ENCODE data around the gene ADARB1.
"Not testable (repeated sequence)": the region's sequence is repeated elsewhere in the genome, so short reads cannot be mapped to it uniquely, and the experiment has no call there.

Gene ADARB1

GRCh38 chr21:45129189-45129923, 55.0 kb downstream of the ADARB1 start:
- TF ChIP-seq LEF1 (IDR thresholded peaks at IDR 0.05; ENCODE audit: borderline replicate concordance) (no peak), ZNF384 (IDR thresholded peaks at IDR 0.05) (no peak), BHLHE40 (IDR thresholded peaks at IDR 0.05; ENCODE audit: borderline replicate concordance) (no peak), FOXK2 (IDR thresholded peaks at IDR 0.05) (no peak), HDGF (IDR thresholded peaks at IDR 0.05; ENCODE audit: borderline replicate concordance) (no peak), ELF4 (IDR thresholded peaks at IDR 0.05) (no peak), SP1 (IDR thresholded peaks at IDR 0.05) (no peak)
- ChIA-PET POLR2A (interaction anchor here (0.9 to 1.2 kb wide), 3 partner anchors 10 to 50 kb away, joined by 3 read pairs; no protein-coding TSS in a partner anchor), CTCF (interaction anchor here (0.6 to 4.4 kb wide), 9 partner anchors 8 to 237 kb away, joined by 3 to 35 read pairs (median 11); no protein-coding TSS in a partner anchor)
- DNase-seq (ENCODE audit: extremely low spot score): no peak

- ChIA-PET CTCF (interaction anchor here (1.0 to 4.4 kb wide), 5 partner anchors 7 to 238 kb away, joined by 3 to 35 read pairs (median 9); no protein-coding TSS in a partner anchor), POLR2A (interaction anchor here (1.0 kb wide), 1 partner anchor 329 kb away, joined by 3 read pairs; the partner anchor contains the start of gene UBE2G2)
- DNase-seq (ENCODE audit: extremely low spot score): no peak
- TF ChIP-seq TARDBP (IDR thresholded peaks at IDR 0.05) (no peak), BHLHE40 (IDR thresholded peaks at IDR 0.05; ENCODE audit: borderline replicate concordance) (no peak), NFRKB (IDR thresholded peaks at IDR 0.05) (no peak), ZNF384 (IDR thresholded peaks at IDR 0.05) (no peak), FOXK2 (IDR thresholded peaks at IDR 0.05) (no peak), PKNOX1 (IDR thresholded peaks at IDR 0.05) (no peak), L3MBTL2 (conservative IDR thresholded peaks at IDR 0.05) (no peak), CTBP1 (IDR thresholded peaks at IDR 0.05; ENCODE audit: borderline replicate concordance) (no peak), HDGF (IDR thresholded peaks at IDR 0.05; ENCODE audit: borderline replicate concordance) (no peak), ARNT (IDR thresholded peaks at IDR 0.05) (no peak), FOXM1 (IDR thresholded peaks at IDR 0.05; ENCODE audit: borderline replicate concordance) (no peak), ELF4 (IDR thresholded peaks at IDR 0.05) (no peak), LEF1 (IDR thresholded peaks at IDR 0.05; ENCODE audit: borderline replicate concordance) (no peak), SUZ12 (IDR thresholded peaks at IDR 0.05) (no peak), SP1 (IDR thresholded peaks at IDR 0.05) (no peak), FOXA1 (IDR thresholded peaks at IDR 0.05) (no peak)
Observed at GRCh38 chr21:45130324-45130774, 56.0 kb downstream of the ADARB1 start.

- no peak for DNase-seq (ENCODE audit: extremely low spot score)
- CTCF ChIA-PET: interaction anchor here (0.8 to 3.5 kb wide), 3 partner anchors 9 to 191 kb away, joined by 3 to 19 read pairs (median 3); no protein-coding TSS in a partner anchor
- TF ChIP-seq FOXM1 (IDR thresholded peaks at IDR 0.05; ENCODE audit: borderline replicate concordance) (no peak), FOXA1 (IDR thresholded peaks at IDR 0.05) (no peak), PKNOX1 (IDR thresholded peaks at IDR 0.05) (no peak), SUZ12 (IDR thresholded peaks at IDR 0.05) (no peak), CTBP1 (IDR thresholded peaks at IDR 0.05; ENCODE audit: borderline replicate concordance) (no peak), ARNT (IDR thresholded peaks at IDR 0.05) (no peak), BHLHE40 (IDR thresholded peaks at IDR 0.05; ENCODE audit: borderline replicate concordance) (no peak), NFRKB (IDR thresholded peaks at IDR 0.05) (no peak), FOXK2 (IDR thresholded peaks at IDR 0.05) (no peak), SP1 (IDR thresholded peaks at IDR 0.05) (no peak), HDGF (IDR thresholded peaks at IDR 0.05; ENCODE audit: borderline replicate concordance) (no peak), L3MBTL2 (conservative IDR thresholded peaks at IDR 0.05) (no peak), ELF4 (IDR thresholded peaks at IDR 0.05) (no peak), LEF1 (IDR thresholded peaks at IDR 0.05; ENCODE audit: borderline replicate concordance) (no peak)
- POLR2A ChIA-PET: interaction anchor here (1.0 kb wide), 1 partner anchor 191 kb away, joined by 3 read pairs; the partner anchor contains the start of gene SLX9
Observed at GRCh38 chr21:45131537-45131999, 57.2 kb downstream of the ADARB1 start.

- no peak for DNase-seq (ENCODE audit: extremely low spot score)
- TF ChIP-seq ZNF384 (IDR thresholded peaks at IDR 0.05): no peak
- no peak for TF ChIP-seq NFRKB (IDR thresholded peaks at IDR 0.05)
- no peak for TF ChIP-seq L3MBTL2 (conservative IDR thresholded peaks at IDR 0.05)
- TF ChIP-seq SUZ12 (IDR thresholded peaks at IDR 0.05): no peak
- no peak for TF ChIP-seq LEF1 (IDR thresholded peaks at IDR 0.05; ENCODE audit: borderline replicate concordance)
- TF ChIP-seq ELF4 (IDR thresholded peaks at IDR 0.05): no peak
- no peak for TF ChIP-seq PKNOX1 (IDR thresholded peaks at IDR 0.05)
- no peak for TF ChIP-seq SP1 (IDR thresholded peaks at IDR 0.05)
- TF ChIP-seq FOXK2 (IDR thresholded peaks at IDR 0.05): no peak
- TF ChIP-seq HDGF (IDR thresholded peaks at IDR 0.05; ENCODE audit: borderline replicate concordance): no peak
- TF ChIP-seq FOXA1 (IDR thresholded peaks at IDR 0.05): no peak
- TF ChIP-seq ARNT (IDR thresholded peaks at IDR 0.05): no peak
- TF ChIP-seq TARDBP (IDR thresholded peaks at IDR 0.05): no peak
- no peak for TF ChIP-seq BHLHE40 (IDR thresholded peaks at IDR 0.05; ENCODE audit: borderline replicate concordance)
- no peak for TF ChIP-seq FOXM1 (IDR thresholded peaks at IDR 0.05; ENCODE audit: borderline replicate concordance)
- TF ChIP-seq CTBP1 (IDR thresholded peaks at IDR 0.05; ENCODE audit: borderline replicate concordance): no peak
- ChIA-PET POLR2A (no interaction called here), CTCF (no interaction called here)
Observed at GRCh38 chr21:45132841-45133573, 58.6 kb downstream of the ADARB1 start.

GRCh38 chr21:45133574-45134278, 59.3 kb downstream of the ADARB1 start:
- DNase-seq (ENCODE audit: extremely low spot score); CTCF ChIA-PET; POLR2A ChIA-PET: not testable (repeated sequence)

Data from HEK293T (cell line).